ENCODE results near the gene ZNF768. TPM values are rescaled to one million over a fixed set of nuclear protein-coding genes. Genes with fewer than 3 reads are reported as not detected.
A peak's percentile ranks its signal among the peaks of the same experiment; 100 is the strongest.

ZNF768 gene
- total RNA-seq (10 to 100 TPM; 11.2 to 37.4 TPM), polyA plus RNA-seq (ENCODE audit: insufficient read length in 2 of 2) (10 to 100 TPM; 54.3 to 55.7 TPM)
- long read RNA-seq, donor 1, transcript ZNF768-201 (2 exons, 2,315 nt), result major isoform, 20 of 41 reads
- long read RNA-seq, donor 1, partial matches to known transcripts, result 21 of 41 reads
- long read RNA-seq, donor 1, other reads (novel, unspliced or antisense), result 0 of 41 reads
- long read RNA-seq, donor 2, transcript ZNF768-201 (2 exons, 2,315 nt), result major isoform, 11 of 12 reads
- long read RNA-seq, donor 2, partial matches to known transcripts, result 0 of 12 reads
- long read RNA-seq, donor 2, other reads (novel, unspliced or antisense), result 0 of 12 reads
- long read RNA-seq, donor 3, transcript ZNF768-201 (2 exons, 2,315 nt), result major isoform, 15 of 16 reads
- long read RNA-seq, donor 3, partial matches to known transcripts, result 0 of 16 reads
- long read RNA-seq, donor 3, other reads (novel, unspliced or antisense), result 0 of 16 reads
- long read RNA-seq, donor 4, transcript ZNF768-201 (2 exons, 2,315 nt), result major isoform, 12 of 14 reads
- long read RNA-seq, donor 4, partial matches to known transcripts, result 0 of 14 reads
- long read RNA-seq, donor 4, other reads (novel, unspliced or antisense), result 0 of 14 reads

GRCh38 chr16:30526137-30526822, at the start of gene ZNF768:
Gene ZNF768, minus strand, starts transcription at chr16:30526566. Its CDS starts 153 bp downstream, at chr16:30526413.
- DNase-seq (ENCODE audit: low read depth in 4 of 6, low spot score in 6 of 6), result peak in 2 of 6 donors; percentile 26 to 30
- H3K4me1 ChIP-seq (ENCODE audit: control insufficient read depth, insufficient read depth, low read length), result peaks cover 37% of the 10 kb centered on the region
- H3K36me3 ChIP-seq (ENCODE audit: control insufficient read depth, insufficient read depth, low read length), result peaks cover 30% of the 10 kb centered on the region
- H3K27ac ChIP-seq (ENCODE audit: low read depth, low read length), result peak within 1 kb of the TSS; percentile 98
- no peaks in the 10 kb centered on the region for H3K27me3 ChIP-seq (ENCODE audit: control insufficient read depth, insufficient read depth, low read length)
- under 1% methylated on average over 60 of the region's 73 CpGs for WGBS (ENCODE audit: insufficient coverage)
- H3K9me3 ChIP-seq (ENCODE audit: control insufficient read depth, insufficient read depth, low read length), result no peaks in the 10 kb centered on the region
- peak within 1 kb of the TSS; percentile 80 for H3K4me3 ChIP-seq (ENCODE audit: low read depth, low read length)

- WGBS (ENCODE audit: insufficient coverage), result no CpG with 5 or more reads among the region's 1 CpG
Observed at GRCh38 chr16:30574678-30575077, 48.3 kb upstream of the ZNF768 start.

GRCh38 chr16:30571445-30572322, 45.3 kb upstream of the ZNF768 start, which contains the start of gene ZNF688:
Gene ZNF688, minus strand, starts transcription at chr16:30571714. Its CDS starts 85 bp downstream, at chr16:30571629.
- Histone ChIP-seq H3K27ac (ENCODE audit: low read depth, low read length) (peak within 1 kb of the TSS; percentile 98), H3K27me3 (ENCODE audit: control insufficient read depth, insufficient read depth, low read length) (no peaks in the 10 kb centered on the region), H3K36me3 (ENCODE audit: control insufficient read depth, insufficient read depth, low read length) (peaks cover 29% of the 10 kb centered on the region), H3K4me3 (ENCODE audit: low read depth, low read length) (peak within 1 kb of the TSS; percentile 78), H3K4me1 (ENCODE audit: control insufficient read depth, insufficient read depth, low read length) (peaks cover 26% of the 10 kb centered on the region), H3K9me3 (ENCODE audit: control insufficient read depth, insufficient read depth, low read length) (no peaks in the 10 kb centered on the region)
- DNase-seq (ENCODE audit: low read depth in 4 of 6, low spot score in 6 of 6), result peak; percentile 95 to 100 (median 98)
- WGBS (ENCODE audit: insufficient coverage), result 0% methylated on average over 62 of the region's 67 CpGs

More at GRCh38 chr16:30574678-30575077, 48.3 kb upstream of the ZNF768 start:
- no peak overlapping the region for H3K27ac ChIP-seq (ENCODE audit: low read depth, low read length)
- peaks cover 25% of the 10 kb centered on the region for H3K4me1 ChIP-seq (ENCODE audit: control insufficient read depth, insufficient read depth, low read length)
- H3K36me3 ChIP-seq (ENCODE audit: control insufficient read depth, insufficient read depth, low read length), result peaks cover 40% of the 10 kb centered on the region
- no peaks in the 10 kb centered on the region for H3K27me3 ChIP-seq (ENCODE audit: control insufficient read depth, insufficient read depth, low read length)
- no peak for DNase-seq (ENCODE audit: low read depth in 4 of 6, low spot score in 6 of 6)
- no peaks in the 10 kb centered on the region for H3K9me3 ChIP-seq (ENCODE audit: control insufficient read depth, insufficient read depth, low read length)
- H3K4me3 ChIP-seq (ENCODE audit: low read depth, low read length), result no peak overlapping the region

- Histone ChIP-seq H3K4me3 (ENCODE audit: low read depth, low read length) (peak overlapping the region; percentile 78), H3K4me1 (ENCODE audit: control insufficient read depth, insufficient read depth, low read length) (peaks cover 26% of the 10 kb centered on the region), H3K27ac (ENCODE audit: low read depth, low read length) (peak overlapping the region; percentile 98), H3K27me3 (ENCODE audit: control insufficient read depth, insufficient read depth, low read length) (no peaks in the 10 kb centered on the region), H3K9me3 (ENCODE audit: control insufficient read depth, insufficient read depth, low read length) (no peaks in the 10 kb centered on the region), H3K36me3 (ENCODE audit: control insufficient read depth, insufficient read depth, low read length) (peaks cover 21% of the 10 kb centered on the region)
- DNase-seq (ENCODE audit: low read depth in 4 of 6, low spot score in 6 of 6), result peak in 4 of 6 donors; percentile 12 to 72 (median 18)
- WGBS (ENCODE audit: insufficient coverage), result under 1% methylated on average over 15 of the region's 22 CpGs
Observed at GRCh38 chr16:30570636-30571444, 44.5 kb upstream of the ZNF768 start.

- H3K9me3 ChIP-seq (ENCODE audit: control insufficient read depth, insufficient read depth, low read length), result no peaks in the 10 kb centered on the region
- no peak overlapping the region for H3K4me3 ChIP-seq (ENCODE audit: low read depth, low read length)
- 90% methylated on average over 42 of the region's 44 CpGs for WGBS (ENCODE audit: insufficient coverage)
- no peak for DNase-seq (ENCODE audit: low read depth in 4 of 6, low spot score in 6 of 6)
- peak overlapping the region; percentile 98 for H3K27ac ChIP-seq (ENCODE audit: low read depth, low read length)
- peaks cover 18% of the 10 kb centered on the region for H3K36me3 ChIP-seq (ENCODE audit: control insufficient read depth, insufficient read depth, low read length)
- no peaks in the 10 kb centered on the region for H3K27me3 ChIP-seq (ENCODE audit: control insufficient read depth, insufficient read depth, low read length)
- H3K4me1 ChIP-seq (ENCODE audit: control insufficient read depth, insufficient read depth, low read length), result peaks cover 26% of the 10 kb centered on the region
Observed at GRCh38 chr16:30569746-30570635, 43.6 kb upstream of the ZNF768 start.

GRCh38 chr16:30569281-30569680, 42.9 kb upstream of the ZNF768 start:
- Histone ChIP-seq H3K27ac (ENCODE audit: low read depth, low read length) (no peak overlapping the region), H3K27me3 (ENCODE audit: control insufficient read depth, insufficient read depth, low read length) (no peaks in the 10 kb centered on the region), H3K4me3 (ENCODE audit: low read depth, low read length) (no peak overlapping the region), H3K9me3 (ENCODE audit: control insufficient read depth, insufficient read depth, low read length) (no peaks in the 10 kb centered on the region), H3K36me3 (ENCODE audit: control insufficient read depth, insufficient read depth, low read length) (peaks cover 18% of the 10 kb centered on the region), H3K4me1 (ENCODE audit: control insufficient read depth, insufficient read depth, low read length) (peaks cover 26% of the 10 kb centered on the region)
- no peak for DNase-seq (ENCODE audit: low read depth in 4 of 6, low spot score in 6 of 6)
- WGBS (ENCODE audit: insufficient coverage), result 83% methylated on average over 2 of the region's 3 CpGs

GRCh38 chr16:30567991-30568638, 41.7 kb upstream of the ZNF768 start:
- H3K27ac ChIP-seq (ENCODE audit: low read depth, low read length), result no peak overlapping the region
- H3K27me3 ChIP-seq (ENCODE audit: control insufficient read depth, insufficient read depth, low read length), result no peaks in the 10 kb centered on the region
- DNase-seq (ENCODE audit: low read depth in 4 of 6, low spot score in 6 of 6), result no peak
- WGBS (ENCODE audit: insufficient coverage), result 23% methylated on average over 2 of the region's 6 CpGs
- no peak overlapping the region for H3K4me3 ChIP-seq (ENCODE audit: low read depth, low read length)
- peaks cover 15% of the 10 kb centered on the region for H3K36me3 ChIP-seq (ENCODE audit: control insufficient read depth, insufficient read depth, low read length)
- H3K9me3 ChIP-seq (ENCODE audit: control insufficient read depth, insufficient read depth, low read length), result no peaks in the 10 kb centered on the region
- H3K4me1 ChIP-seq (ENCODE audit: control insufficient read depth, insufficient read depth, low read length), result peaks cover 26% of the 10 kb centered on the region
